ENCODE measurements around the gene HSD17B8. TPM values are rescaled to one million over a fixed set of nuclear protein-coding genes. Genes with fewer than 3 reads are reported as not detected.

The HSD17B8 gene
- total RNA-seq, 1 donor from 2014 or later, result 3.5 TPM

DNA sequence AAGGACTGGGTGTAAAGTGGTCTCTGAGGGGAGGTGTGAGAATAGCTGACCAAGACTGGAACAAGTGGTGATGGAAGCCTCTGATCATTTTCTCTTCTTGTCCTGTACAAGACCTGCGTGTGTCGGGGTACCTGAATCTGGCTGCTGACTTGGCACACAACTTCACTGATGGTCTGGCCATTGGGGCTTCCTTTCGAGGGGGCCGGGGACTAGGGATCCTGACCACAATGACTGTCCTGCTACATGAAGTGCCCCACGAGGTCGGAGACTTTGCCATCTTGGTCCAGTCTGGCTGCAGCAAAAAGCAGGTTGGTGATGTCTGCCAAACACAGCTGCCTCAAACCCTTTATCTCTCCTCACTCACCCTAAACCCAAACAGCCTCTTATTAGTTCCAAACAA lies 1.7 kb upstream of the HSD17B8 start:
- TF ChIP-seq, protein P1, sequence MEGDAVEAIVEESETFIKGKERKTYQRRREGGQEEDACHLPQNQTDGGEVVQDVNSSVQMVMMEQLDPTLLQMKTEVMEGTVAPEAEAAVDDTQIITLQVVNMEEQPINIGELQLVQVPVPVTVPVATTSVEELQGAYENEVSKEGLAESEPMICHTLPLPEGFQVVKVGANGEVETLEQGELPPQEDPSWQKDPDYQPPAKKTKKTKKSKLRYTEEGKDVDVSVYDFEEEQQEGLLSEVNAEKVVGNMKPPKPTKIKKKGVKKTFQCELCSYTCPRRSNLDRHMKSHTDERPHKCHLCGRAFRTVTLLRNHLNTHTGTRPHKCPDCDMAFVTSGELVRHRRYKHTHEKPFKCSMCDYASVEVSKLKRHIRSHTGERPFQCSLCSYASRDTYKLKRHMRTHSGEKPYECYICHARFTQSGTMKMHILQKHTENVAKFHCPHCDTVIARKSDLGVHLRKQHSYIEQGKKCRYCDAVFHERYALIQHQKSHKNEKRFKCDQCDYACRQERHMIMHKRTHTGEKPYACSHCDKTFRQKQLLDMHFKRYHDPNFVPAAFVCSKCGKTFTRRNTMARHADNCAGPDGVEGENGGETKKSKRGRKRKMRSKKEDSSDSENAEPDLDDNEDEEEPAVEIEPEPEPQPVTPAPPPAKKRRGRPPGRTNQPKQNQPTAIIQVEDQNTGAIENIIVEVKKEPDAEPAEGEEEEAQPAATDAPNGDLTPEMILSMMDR (IDR thresholded peaks at IDR 0.05), result no peak
- H3K4me3 Mint-ChIP-seq (ENCODE audit: unreplicated experiment), result peak overlapping the region; percentile 98
- peaks cover 29% of the 10 kb centered on the region for H3K36me3 Mint-ChIP-seq (ENCODE audit: unreplicated experiment)
- no peaks in the 10 kb centered on the region for H3K9me3 Mint-ChIP-seq (ENCODE audit: unreplicated experiment)
- no peak for DNase-seq (ENCODE audit: extremely low spot score, unreplicated experiment)
- H3K27ac Mint-ChIP-seq (ENCODE audit: unreplicated experiment), result peak overlapping the region; percentile 29
- H3K27me3 Mint-ChIP-seq (ENCODE audit: unreplicated experiment), result no peaks in the 10 kb centered on the region
- H3K4me1 Mint-ChIP-seq (ENCODE audit: unreplicated experiment), result peaks cover 74% of the 10 kb centered on the region

DNA sequence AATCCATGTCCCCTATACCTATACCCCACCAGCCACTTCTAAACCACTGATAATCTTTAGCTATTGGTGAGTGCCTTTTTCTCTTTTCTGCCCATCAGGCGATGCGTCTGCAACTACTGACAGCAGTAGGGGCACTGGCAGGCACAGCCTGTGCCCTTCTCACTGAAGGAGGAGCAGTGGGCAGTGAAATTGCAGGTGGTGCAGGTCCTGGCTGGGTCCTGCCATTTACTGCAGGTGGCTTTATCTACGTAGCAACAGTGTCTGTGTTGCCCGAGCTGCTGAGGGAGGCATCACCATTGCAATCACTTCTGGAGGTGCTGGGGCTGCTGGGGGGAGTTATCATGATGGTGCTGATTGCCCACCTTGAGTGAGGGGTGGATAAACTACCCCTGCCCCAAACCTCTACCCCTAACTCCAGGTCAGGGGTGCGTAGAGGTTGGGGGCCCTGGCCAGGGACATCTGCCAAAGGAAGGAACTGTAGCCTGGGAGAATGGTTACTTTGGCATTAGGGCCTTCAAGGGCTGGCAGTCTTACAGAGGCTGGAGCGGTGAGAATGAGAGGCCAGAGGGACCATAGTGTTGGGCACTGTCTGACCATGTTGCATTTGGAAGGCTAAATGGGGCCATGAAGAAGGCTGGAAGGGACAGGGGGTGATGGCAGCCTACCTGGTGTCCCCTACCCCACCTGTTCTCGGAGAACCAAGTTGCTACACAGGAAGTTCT lies 851 bp upstream of the HSD17B8 start:
- no peak for DNase-seq (ENCODE audit: extremely low spot score, unreplicated experiment)
- H3K9me3 Mint-ChIP-seq (ENCODE audit: unreplicated experiment), result no peaks in the 10 kb centered on the region
- H3K36me3 Mint-ChIP-seq (ENCODE audit: unreplicated experiment), result peaks cover 29% of the 10 kb centered on the region
- H3K27ac Mint-ChIP-seq (ENCODE audit: unreplicated experiment), result peak overlapping the region; percentile 29
- peak overlapping the region; percentile 98 for H3K4me3 Mint-ChIP-seq (ENCODE audit: unreplicated experiment)
- TF ChIP-seq, protein P1 (IDR thresholded peaks at IDR 0.05), result no peak
- H3K4me1 Mint-ChIP-seq (ENCODE audit: unreplicated experiment), result peaks cover 66% of the 10 kb centered on the region
- H3K27me3 Mint-ChIP-seq (ENCODE audit: unreplicated experiment), result no peaks in the 10 kb centered on the region

DNA sequence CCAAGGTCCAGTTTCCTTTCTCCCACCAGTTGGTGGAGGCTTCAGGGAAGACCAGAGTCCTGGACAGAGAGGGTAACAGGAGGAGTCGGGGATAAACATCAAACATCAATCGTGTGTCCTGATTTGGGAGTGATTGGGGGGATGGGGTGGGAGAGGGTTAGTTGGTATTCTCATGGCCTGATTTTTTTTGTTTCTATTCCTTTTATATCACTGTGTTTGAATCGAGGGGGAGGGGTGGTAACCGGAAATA lies 365 bp upstream of the HSD17B8 start:
- TF ChIP-seq, protein P1 (IDR thresholded peaks at IDR 0.05), result no peak
- H3K36me3 Mint-ChIP-seq (ENCODE audit: unreplicated experiment), result peaks cover 29% of the 10 kb centered on the region
- H3K27me3 Mint-ChIP-seq (ENCODE audit: unreplicated experiment), result no peaks in the 10 kb centered on the region
- peaks cover 66% of the 10 kb centered on the region for H3K4me1 Mint-ChIP-seq (ENCODE audit: unreplicated experiment)
- no peaks in the 10 kb centered on the region for H3K9me3 Mint-ChIP-seq (ENCODE audit: unreplicated experiment)
- no peak for DNase-seq (ENCODE audit: extremely low spot score, unreplicated experiment)
- peak overlapping the region; percentile 80 for H3K27ac Mint-ChIP-seq (ENCODE audit: unreplicated experiment)
- H3K4me3 Mint-ChIP-seq (ENCODE audit: unreplicated experiment), result peak overlapping the region; percentile 76

DNA sequence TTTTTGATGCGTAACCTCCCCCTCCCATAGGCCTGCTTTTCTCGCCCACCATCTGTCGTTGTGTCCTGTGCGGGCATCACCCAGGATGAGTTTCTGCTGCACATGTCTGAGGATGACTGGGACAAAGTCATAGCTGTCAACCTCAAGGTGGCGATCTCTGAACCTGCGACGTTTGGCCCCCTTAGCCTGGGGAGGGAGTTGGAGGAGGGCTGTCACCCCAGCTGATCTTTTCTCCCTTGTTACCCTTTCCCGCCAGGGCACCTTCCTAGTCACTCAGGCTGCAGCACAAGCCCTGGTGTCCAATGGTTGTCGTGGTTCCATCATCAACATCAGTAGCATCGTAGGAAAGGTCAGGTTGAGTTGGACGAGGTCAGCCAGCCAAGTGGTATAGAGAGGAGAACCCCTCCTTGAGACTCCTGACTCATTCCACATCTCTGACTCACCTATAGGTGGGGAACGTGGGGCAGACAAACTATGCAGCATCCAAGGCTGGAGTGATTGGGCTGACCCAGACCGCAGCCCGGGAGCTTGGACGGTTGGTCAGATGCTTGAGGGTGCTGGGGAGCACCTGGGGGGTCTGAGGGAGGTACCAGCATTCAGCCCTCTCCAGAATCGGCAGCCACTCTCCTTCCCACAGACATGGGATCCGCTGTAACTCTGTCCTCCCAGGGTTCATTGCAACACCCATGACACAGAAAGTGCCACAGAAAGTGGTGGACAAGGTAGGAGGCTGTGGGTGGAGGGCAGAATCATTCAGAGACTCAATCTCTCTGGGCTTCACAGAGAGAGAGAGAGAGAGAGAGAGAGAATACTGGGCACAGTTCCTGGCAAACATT lies 954 bp downstream of the HSD17B8 start:
- peak overlapping the region; percentile 76 for H3K4me3 Mint-ChIP-seq (ENCODE audit: unreplicated experiment)
- H3K4me1 Mint-ChIP-seq (ENCODE audit: unreplicated experiment), result peaks cover 66% of the 10 kb centered on the region
- no peaks in the 10 kb centered on the region for H3K9me3 Mint-ChIP-seq (ENCODE audit: unreplicated experiment)
- TF ChIP-seq, protein P1 (IDR thresholded peaks at IDR 0.05), result no peak
- no peaks in the 10 kb centered on the region for H3K27me3 Mint-ChIP-seq (ENCODE audit: unreplicated experiment)
- peak overlapping the region; percentile 72 for H3K27ac Mint-ChIP-seq (ENCODE audit: unreplicated experiment)
- H3K36me3 Mint-ChIP-seq (ENCODE audit: unreplicated experiment), result peaks cover 38% of the 10 kb centered on the region
- DNase-seq (ENCODE audit: extremely low spot score, unreplicated experiment), result no peak
